HG02763 (cell line): ENCODE data around the gene WDFY2.

Experiments used
- ATAC-seq: cut with Tn5 transposase; IDR thresholded peaks from one replicate; pipeline ENCODE4 v1.9.1; 2021; ENCODE audit warnings: mild to moderate bottlenecking, moderate library complexity; ENCODE audit not compliant: unreplicated experiment

The WDFY2 gene

GRCh38 chr13:51786425-51787265 is 202.4 kb downstream of the WDFY2 start:
- no peak for ATAC-seq

GRCh38 chr13:51793570-51794271 is 209.5 kb downstream of the WDFY2 start:
- ATAC-seq = peak; percentile 55

- ATAC-seq = no peak
These were observed 210.7 kb downstream of the WDFY2 start for GRCh38 chr13:51794964-51795363.

GRCh38 chr13:51795419-51795818 is 211.2 kb downstream of the WDFY2 start:
- ATAC-seq = no peak

GRCh38 chr13:51796546-51796945 is 212.3 kb downstream of the WDFY2 start:
- ATAC-seq = no peak

GRCh38 chr13:51797664-51798488 is 213.6 kb downstream of the WDFY2 start:
- ATAC-seq = no peak

- no peak for ATAC-seq
These were observed 215.0 kb downstream of the WDFY2 start for GRCh38 chr13:51799261-51799660.

GRCh38 chr13:51800486-51800885 is 216.2 kb downstream of the WDFY2 start:
- ATAC-seq = no peak

- ATAC-seq = no peak
These were observed 217.4 kb downstream of the WDFY2 start for GRCh38 chr13:51801631-51802099.

- no peak for ATAC-seq
These were observed 218.6 kb downstream of the WDFY2 start for GRCh38 chr13:51802631-51803418.

GRCh38 chr13:51803422-51804294 is 219.4 kb downstream of the WDFY2 start, which contains the start of gene DHRS12:
DHRS12 (minus strand) TSS chr13:51804163; CDS start chr13:51799659, 4,504 bp downstream.
- ATAC-seq = peak; percentile 92

- no peak for ATAC-seq
These were observed 220.3 kb downstream of the WDFY2 start for GRCh38 chr13:51804295-51805172.

- no peak for ATAC-seq
These were observed 221.1 kb downstream of the WDFY2 start for GRCh38 chr13:51805313-51805712.

GRCh38 chr13:51805925-51806324 is 221.7 kb downstream of the WDFY2 start:
- ATAC-seq = no peak

GRCh38 chr13:51806566-51806965 is 222.3 kb downstream of the WDFY2 start:
- ATAC-seq = no peak

GRCh38 chr13:51807041-51807440 is 222.8 kb downstream of the WDFY2 start:
- no peak for ATAC-seq

GRCh38 chr13:51808811-51809210 is 224.5 kb downstream of the WDFY2 start:
- ATAC-seq = no peak

GRCh38 chr13:51811046-51811445 is 226.8 kb downstream of the WDFY2 start:
- no peak for ATAC-seq
